ENCODE measurements around the gene LHFPL3. TPM values are rescaled to one million over a fixed set of nuclear protein-coding genes. Genes with fewer than 3 reads are reported as not detected.

Gene LHFPL3
- total RNA-seq, 4 donors from 2014 or later = not detected

- H3K27me3 ChIP-seq = no peaks in the 10 kb centered on the region
- DNase-seq = no peak
- H3K4me3 ChIP-seq = no peak overlapping the region
- intact Hi-C loops (cut with DNase I; ENCODE audit: low total_unique reads) (no loop called here), in situ Hi-C loops (cut with MboI; ENCODE audit: low sequenced_read_pairs in 4 of 4) (no loop called here)
- H3K27ac ChIP-seq = no peak overlapping the region
- no peaks in the 10 kb centered on the region for H3K9me3 ChIP-seq
- H3K4me1 ChIP-seq = peaks cover 0 to 3% of the 10 kb centered on the region in 2 donors
- no peak for ATAC-seq
- no peaks in the 10 kb centered on the region for H3K36me3 ChIP-seq
- TF ChIP-seq CTCF (IDR thresholded peaks at IDR 0.05 in 4 of 5, conservative IDR thresholded peaks at IDR 0.05 in 1 of 5) = no peak
- TF ChIP-seq POLR2A (IDR thresholded peaks at IDR 0.05) = no peak
Measured at GRCh38 chr7:104927055-104927454, 598.7 kb downstream of the LHFPL3 start.

- no peak overlapping the region for H3K4me3 ChIP-seq
- intact Hi-C loops (cut with DNase I; ENCODE audit: low total_unique reads) = no loop called here
- no peaks in the 10 kb centered on the region for H3K27me3 ChIP-seq
- in situ Hi-C loops (cut with MboI; ENCODE audit: low sequenced_read_pairs in 4 of 4) = no loop called here
- DNase-seq = no peak
- no peaks in the 10 kb centered on the region for H3K4me1 ChIP-seq
- TF ChIP-seq CTCF (IDR thresholded peaks at IDR 0.05 in 4 of 5, conservative IDR thresholded peaks at IDR 0.05 in 1 of 5) = no peak
- no peak for TF ChIP-seq POLR2A (IDR thresholded peaks at IDR 0.05)
- H3K9me3 ChIP-seq = no peaks in the 10 kb centered on the region
- no peak for ATAC-seq
- no peak overlapping the region for H3K27ac ChIP-seq
- no peaks in the 10 kb centered on the region for H3K36me3 ChIP-seq
Measured at GRCh38 chr7:104928721-104929400, 600.5 kb downstream of the LHFPL3 start.

- Histone ChIP-seq H3K27ac (no peak overlapping the region), H3K9me3 (no peaks in the 10 kb centered on the region), H3K36me3 (no peaks in the 10 kb centered on the region), H3K4me1 (no peaks in the 10 kb centered on the region), H3K4me3 (no peak overlapping the region), H3K27me3 (no peaks in the 10 kb centered on the region)
- ATAC-seq = no peak
- TF ChIP-seq CTCF (IDR thresholded peaks at IDR 0.05 in 4 of 5, conservative IDR thresholded peaks at IDR 0.05 in 1 of 5) = no peak
- no peak for TF ChIP-seq POLR2A (IDR thresholded peaks at IDR 0.05)
- in situ Hi-C loops (cut with MboI; ENCODE audit: low sequenced_read_pairs in 4 of 4) = no loop called here
- DNase-seq = no peak
- intact Hi-C loops (cut with DNase I; ENCODE audit: low total_unique reads) = no loop called here
Measured at GRCh38 chr7:104929921-104930320, 601.5 kb downstream of the LHFPL3 start.

- Histone ChIP-seq H3K4me1 (no peaks in the 10 kb centered on the region), H3K36me3 (no peaks in the 10 kb centered on the region), H3K9me3 (no peaks in the 10 kb centered on the region), H3K27me3 (no peaks in the 10 kb centered on the region), H3K27ac (no peak overlapping the region), H3K4me3 (no peak overlapping the region)
- ATAC-seq (no peak), DNase-seq (no peak)
- in situ Hi-C loops (cut with MboI; ENCODE audit: low sequenced_read_pairs in 4 of 4) = no loop called here
- intact Hi-C loops (cut with DNase I; ENCODE audit: low total_unique reads) = no loop called here
- TF ChIP-seq CTCF (IDR thresholded peaks at IDR 0.05 in 4 of 5, conservative IDR thresholded peaks at IDR 0.05 in 1 of 5) = no peak
- TF ChIP-seq POLR2A (IDR thresholded peaks at IDR 0.05) = no peak
Measured at GRCh38 chr7:104931181-104931781, 602.9 kb downstream of the LHFPL3 start.
